Retinal pigment epithelial cell (primary cell): ENCODE data around the gene PTPRD.

ENCODE experiments used
- DNase-seq: peaks from one replicate; pipeline ENCODE4 v3.0.0-alpha.2; 2010; ENCODE audit warnings: low read depth
- H3K4me3 ChIP-seq: 2 replicates; pipeline ENCODE4 v1.5.1; 2011; ENCODE audit warnings: mild to moderate bottlenecking, low read length, control low read depth, moderate library complexity
- TF ChIP-seq, protein P1 (sequence below): conservative IDR thresholded peaks from 2 replicates; pipeline ENCODE4 v1.5.1; 2011; ENCODE audit warnings: low read depth, low read length, control low read depth, inconsistent platforms

The PTPRD gene

DNA sequence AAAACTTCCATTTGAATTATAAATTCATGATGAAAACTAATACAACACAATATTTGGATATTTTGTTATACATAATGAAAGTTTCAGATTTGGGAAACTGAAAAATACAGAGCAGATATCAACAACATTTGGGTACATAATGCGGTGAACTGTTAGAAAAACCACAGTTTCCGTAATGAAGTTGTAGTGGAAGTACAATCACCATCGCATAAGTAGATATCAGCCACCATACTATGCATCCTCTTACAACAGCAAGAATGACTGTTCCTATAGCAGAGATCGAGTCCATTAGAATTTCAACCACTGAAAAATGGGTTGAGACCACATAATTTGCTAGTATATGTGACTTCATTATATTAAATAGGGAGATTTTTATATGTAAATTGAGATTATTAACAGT lies 2043.0 kb downstream of the PTPRD start:
- TF ChIP-seq, protein P1, sequence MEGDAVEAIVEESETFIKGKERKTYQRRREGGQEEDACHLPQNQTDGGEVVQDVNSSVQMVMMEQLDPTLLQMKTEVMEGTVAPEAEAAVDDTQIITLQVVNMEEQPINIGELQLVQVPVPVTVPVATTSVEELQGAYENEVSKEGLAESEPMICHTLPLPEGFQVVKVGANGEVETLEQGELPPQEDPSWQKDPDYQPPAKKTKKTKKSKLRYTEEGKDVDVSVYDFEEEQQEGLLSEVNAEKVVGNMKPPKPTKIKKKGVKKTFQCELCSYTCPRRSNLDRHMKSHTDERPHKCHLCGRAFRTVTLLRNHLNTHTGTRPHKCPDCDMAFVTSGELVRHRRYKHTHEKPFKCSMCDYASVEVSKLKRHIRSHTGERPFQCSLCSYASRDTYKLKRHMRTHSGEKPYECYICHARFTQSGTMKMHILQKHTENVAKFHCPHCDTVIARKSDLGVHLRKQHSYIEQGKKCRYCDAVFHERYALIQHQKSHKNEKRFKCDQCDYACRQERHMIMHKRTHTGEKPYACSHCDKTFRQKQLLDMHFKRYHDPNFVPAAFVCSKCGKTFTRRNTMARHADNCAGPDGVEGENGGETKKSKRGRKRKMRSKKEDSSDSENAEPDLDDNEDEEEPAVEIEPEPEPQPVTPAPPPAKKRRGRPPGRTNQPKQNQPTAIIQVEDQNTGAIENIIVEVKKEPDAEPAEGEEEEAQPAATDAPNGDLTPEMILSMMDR, result no peak
- no peak for DNase-seq
- H3K4me3 ChIP-seq, result no peak overlapping the region

DNA sequence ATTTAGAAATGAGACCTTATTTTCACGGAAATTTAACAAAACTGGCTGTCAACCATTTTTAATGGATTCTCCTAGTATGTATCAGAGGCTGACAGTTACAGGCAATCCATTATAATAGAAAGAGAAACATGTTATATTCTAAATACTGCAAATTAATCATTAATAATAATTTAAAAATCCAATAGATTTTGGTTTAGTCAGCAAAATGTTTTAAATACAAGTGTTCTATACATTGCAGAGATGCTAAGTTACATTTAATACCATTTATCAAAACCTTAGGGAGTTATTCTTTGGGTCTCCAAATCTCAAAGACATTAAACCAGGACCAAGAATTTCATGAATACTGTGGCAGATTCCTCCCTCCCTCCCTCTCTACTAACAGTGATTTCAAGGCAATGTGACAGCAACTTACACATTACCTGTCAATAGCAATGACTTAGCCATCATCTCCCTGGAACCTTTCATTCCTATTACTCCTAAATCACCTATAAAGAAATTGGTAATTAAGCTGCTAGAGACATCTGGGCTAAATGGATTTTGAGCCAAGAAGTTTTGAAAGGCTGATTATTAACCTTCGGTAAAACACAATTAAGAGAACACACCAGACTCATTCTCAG lies 2044.7 kb downstream of the PTPRD start:
- DNase-seq, result no peak
- H3K4me3 ChIP-seq, result no peak overlapping the region
- TF ChIP-seq, protein P1, result no peak

DNA sequence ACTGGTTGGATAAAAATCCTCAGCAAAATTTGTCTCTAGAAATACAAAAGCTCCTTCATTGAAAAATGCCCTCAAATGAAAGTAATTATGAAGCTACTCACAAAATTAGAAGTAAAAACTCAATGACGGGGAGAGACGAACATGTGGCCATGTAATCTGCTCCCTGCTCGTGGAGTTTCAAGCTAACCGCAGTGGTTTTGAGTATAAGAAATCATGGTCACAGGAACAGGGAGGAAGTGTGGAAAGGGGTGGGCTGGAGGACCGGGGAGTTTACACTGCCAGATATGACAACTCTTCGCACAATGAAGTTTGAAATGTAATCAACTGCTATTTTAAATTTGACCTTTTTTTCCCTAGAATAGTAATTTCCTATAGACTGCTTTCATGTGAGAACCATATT lies 2047.8 kb downstream of the PTPRD start:
- no peak overlapping the region for H3K4me3 ChIP-seq
- TF ChIP-seq, protein P1, result no peak
- DNase-seq, result no peak

DNA sequence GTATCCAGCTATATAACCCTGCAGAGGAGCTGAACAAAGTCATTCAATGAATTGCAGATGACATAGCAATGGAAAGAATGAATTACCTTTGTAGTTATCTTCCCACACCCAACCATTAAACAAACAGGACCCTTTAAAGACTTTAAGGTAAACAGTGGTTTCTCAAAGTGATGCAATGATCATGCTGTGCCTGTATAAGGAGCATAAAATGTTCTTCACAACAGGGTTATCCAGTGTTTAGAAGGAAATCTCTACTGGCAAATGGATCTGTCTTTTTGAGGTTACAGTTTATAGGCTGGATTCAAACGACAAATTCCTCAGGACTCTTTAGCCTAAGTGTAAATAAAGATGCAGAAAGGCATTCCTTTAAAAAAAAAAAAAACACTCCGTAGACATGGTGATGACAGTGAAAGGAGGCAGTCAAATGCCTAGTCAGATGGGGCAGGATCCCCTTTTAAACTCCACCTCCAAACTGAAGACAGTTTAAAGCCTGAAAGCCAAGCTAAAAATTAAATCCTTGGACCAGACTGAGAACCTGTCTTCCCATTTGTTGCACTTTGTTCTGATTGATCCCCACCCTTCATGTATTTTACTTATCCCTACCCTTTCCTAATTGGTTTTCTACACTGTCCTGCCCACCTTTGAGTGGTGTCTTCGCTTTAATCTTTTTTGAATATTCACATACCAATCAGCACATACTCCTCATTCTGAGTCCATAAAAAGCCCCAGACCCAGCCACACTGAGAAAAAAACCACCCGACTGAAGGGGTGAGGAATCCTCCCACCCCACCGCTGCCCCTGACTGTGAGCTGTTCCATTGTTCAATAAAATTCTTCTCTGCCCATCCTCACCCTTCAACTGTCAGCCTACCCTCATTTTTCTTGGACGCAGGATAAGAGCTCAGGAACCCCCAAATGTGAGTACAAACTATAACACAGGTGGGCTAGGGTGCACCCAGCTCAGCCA lies 2052.0 kb downstream of the PTPRD start:
- H3K4me3 ChIP-seq, result no peak overlapping the region
- no peak for DNase-seq
- TF ChIP-seq, protein P1, result no peak

DNA sequence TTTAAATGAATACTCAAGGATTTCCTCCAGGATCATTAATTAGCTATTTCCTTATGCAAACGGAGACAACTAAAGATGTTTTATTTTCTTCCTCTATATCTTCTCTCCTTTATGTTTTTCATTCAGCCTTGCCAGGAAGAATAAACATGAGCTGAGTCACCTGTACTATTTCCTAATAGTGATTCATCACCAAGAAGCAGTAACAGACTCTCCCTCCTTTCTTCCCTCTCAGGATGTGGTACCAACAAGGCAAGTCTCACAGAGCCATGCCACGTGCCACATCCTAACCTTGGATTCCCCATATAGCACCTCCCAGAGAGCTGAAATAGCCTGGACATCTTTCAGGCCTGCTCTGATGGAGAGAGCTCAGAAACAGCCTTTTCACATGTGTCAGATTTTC lies 2054.6 kb downstream of the PTPRD start:
- peak; percentile 11 for DNase-seq
- H3K4me3 ChIP-seq, result no peak overlapping the region
- TF ChIP-seq, protein P1, result no peak

DNA sequence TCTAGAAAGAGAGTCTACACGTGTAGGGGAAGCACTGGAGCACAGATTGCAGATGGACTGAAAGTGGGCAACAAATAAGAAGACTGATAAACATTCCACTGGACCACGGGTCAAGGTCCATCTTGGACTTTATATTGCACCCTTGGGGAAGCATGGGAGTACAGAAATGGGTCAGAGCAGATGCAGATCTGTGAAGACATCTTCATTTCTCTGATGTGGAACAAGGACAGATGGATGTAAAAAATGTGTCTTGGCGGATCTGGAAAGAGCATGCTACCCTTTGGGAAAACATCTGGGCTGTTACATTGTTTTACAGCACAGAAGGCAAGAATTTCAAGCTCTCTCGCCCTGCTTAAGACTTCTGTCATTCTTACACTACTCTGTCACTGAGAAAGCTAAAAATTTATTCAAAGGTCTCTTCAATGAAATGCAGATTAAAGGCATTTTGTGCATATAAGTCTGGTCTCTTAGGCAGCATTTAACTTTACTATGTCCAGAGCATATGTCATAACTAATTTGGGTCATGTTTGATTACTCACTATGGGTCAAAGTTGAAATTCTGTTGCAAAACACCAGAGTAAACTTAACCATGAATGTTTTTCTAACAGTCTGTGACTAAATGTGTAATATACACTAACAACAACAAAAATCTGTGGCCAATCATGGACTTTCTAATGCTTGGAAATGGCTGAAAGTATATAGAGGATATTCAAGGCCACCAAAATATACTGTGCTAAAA lies 2056.9 kb downstream of the PTPRD start:
- TF ChIP-seq, protein P1, result no peak
- no peak overlapping the region for H3K4me3 ChIP-seq
- DNase-seq, result peak; percentile 62
